Thoracic aorta (tissue), 2 donors: ENCODE measurements around the gene POU2AF1. TPM values are rescaled to one million over a fixed set of nuclear protein-coding genes. Genes with fewer than 3 reads are reported as not detected.

Experiments
- ATAC-seq: fragments of 150-250 bp; one replicate; pipeline ENCODE4 v1.8.0; 2017; ENCODE audit warnings: low read depth; ENCODE audit not compliant: insufficient number of reproducible peaks, low FRiP score
- DNase-seq: peaks from one replicate; pipeline ENCODE4 v3.0.0-alpha.2; 2020; ENCODE audit warnings: low spot score
- H3K27ac ChIP-seq, 2 donors: fragments of 200-600 bp; sonication (generic); 1 replicate in 1 of 2; 2 replicates in 1 of 2; pipeline ENCODE4 v1.5.1; 2016; ENCODE audit warnings: mild to moderate bottlenecking in 2 of 2, moderate library complexity in 2 of 2
- H3K27me3 ChIP-seq: fragments of 200-600 bp; sonication (generic); replicated peaks from 2 replicates; pipeline ENCODE4 v1.6.0; 2016; ENCODE audit warnings: mild to moderate bottlenecking; ENCODE audit not compliant: insufficient read depth
- H3K36me3 ChIP-seq: fragments of 200-600 bp; sonication (generic); one replicate; pipeline ENCODE4 v1.5.1; 2016
- H3K4me1 ChIP-seq, 2 donors: fragments of 200-600 bp; sonication (generic); 1 replicate in 1 of 2; 2 replicates in 1 of 2; pipeline versions ENCODE4 v1.5.1 to v1.6.0; 2016; ENCODE audit warnings: low read depth in 2 of 2, mild to moderate bottlenecking in 1 of 2; ENCODE audit not compliant: control insufficient read depth in 1 of 2
- H3K4me3 ChIP-seq: fragments of 200-600 bp; sonication (generic); 2 replicates; pipeline ENCODE4 v1.5.1; 2016; ENCODE audit warnings: mild to moderate bottlenecking
- H3K9me3 ChIP-seq: fragments of 200-600 bp; sonication (generic); 2 replicates; pipeline ENCODE4 v1.5.1; 2016
- CTCF ChIP-seq: fragments of 200-600 bp; sonication (generic); IDR thresholded peaks from one replicate; pipeline ENCODE4 v1.5.1; 2019; ENCODE audit warnings: antibody characterized with exemption
- total RNA-seq, 2 donors: library from RNA; depleted of rRNA; stranded (reverse); fragments of >200 nt; gene quantifications; one replicate each; pipeline versions ENCODE4 v1.1.0 to v1.2.3, GENCODE V29; 2016

POU2AF1 gene
- total RNA-seq = not detected

- H3K9me3 ChIP-seq = no peaks in the 10 kb centered on the region
- no peaks in the 10 kb centered on the region for H3K4me1 ChIP-seq
- H3K27me3 ChIP-seq = no peaks in the 10 kb centered on the region
- no peak within 1 kb of the TSS for H3K27ac ChIP-seq
- peak within 1 kb of the TSS; percentile 43 for H3K4me3 ChIP-seq
- H3K36me3 ChIP-seq = no peaks in the 10 kb centered on the region
- DNase-seq (no peak), ATAC-seq (no peak)
- no peak for TF ChIP-seq CTCF
Measured at GRCh38 chr11:111378861-111379601, at the start of gene POU2AF1. POU2AF1 (minus strand) TSS chr11:111379275; CDS start chr11:111379177, 98 bp downstream.

GRCh38 chr11:111428113-111428876 lies 49.2 kb upstream of the POU2AF1 start:
- H3K4me3 ChIP-seq = no peak overlapping the region
- H3K36me3 ChIP-seq = no peaks in the 10 kb centered on the region
- no peak for TF ChIP-seq CTCF
- ATAC-seq (no peak), DNase-seq (no peak)
- H3K4me1 ChIP-seq = no peaks in the 10 kb centered on the region
- no peaks in the 10 kb centered on the region for H3K27me3 ChIP-seq
- H3K9me3 ChIP-seq = no peaks in the 10 kb centered on the region
- H3K27ac ChIP-seq = no peak overlapping the region

GRCh38 chr11:111427471-111427912 lies 48.4 kb upstream of the POU2AF1 start:
- no peaks in the 10 kb centered on the region for H3K9me3 ChIP-seq
- H3K27ac ChIP-seq = no peak overlapping the region
- H3K27me3 ChIP-seq = no peaks in the 10 kb centered on the region
- DNase-seq (no peak), ATAC-seq (no peak)
- no peaks in the 10 kb centered on the region for H3K4me1 ChIP-seq
- H3K36me3 ChIP-seq = no peaks in the 10 kb centered on the region
- TF ChIP-seq CTCF = no peak
- no peak overlapping the region for H3K4me3 ChIP-seq

- H3K4me3 ChIP-seq = no peak overlapping the region
- DNase-seq (no peak), ATAC-seq (no peak)
- no peaks in the 10 kb centered on the region for H3K4me1 ChIP-seq
- H3K27me3 ChIP-seq = no peaks in the 10 kb centered on the region
- H3K27ac ChIP-seq = no peak overlapping the region
- TF ChIP-seq CTCF = no peak
- no peaks in the 10 kb centered on the region for H3K36me3 ChIP-seq
- H3K9me3 ChIP-seq = no peaks in the 10 kb centered on the region
Measured at GRCh38 chr11:111426617-111427016, 47.5 kb upstream of the POU2AF1 start.

GRCh38 chr11:111423250-111423615 lies 44.2 kb upstream of the POU2AF1 start:
- Histone ChIP-seq H3K36me3 (no peaks in the 10 kb centered on the region), H3K27me3 (no peaks in the 10 kb centered on the region), H3K4me3 (no peak overlapping the region), H3K27ac (no peak overlapping the region), H3K9me3 (no peaks in the 10 kb centered on the region), H3K4me1 (peaks cover 6 to 19% of the 10 kb centered on the region in 2 donors)
- TF ChIP-seq CTCF = no peak
- no peak for DNase-seq
- ATAC-seq = no peak
